Measurements from ENCODE around the gene HIVEP2.
A peak's percentile ranks its signal among the peaks of the same experiment; 100 is the strongest.

Gene HIVEP2

DNA sequence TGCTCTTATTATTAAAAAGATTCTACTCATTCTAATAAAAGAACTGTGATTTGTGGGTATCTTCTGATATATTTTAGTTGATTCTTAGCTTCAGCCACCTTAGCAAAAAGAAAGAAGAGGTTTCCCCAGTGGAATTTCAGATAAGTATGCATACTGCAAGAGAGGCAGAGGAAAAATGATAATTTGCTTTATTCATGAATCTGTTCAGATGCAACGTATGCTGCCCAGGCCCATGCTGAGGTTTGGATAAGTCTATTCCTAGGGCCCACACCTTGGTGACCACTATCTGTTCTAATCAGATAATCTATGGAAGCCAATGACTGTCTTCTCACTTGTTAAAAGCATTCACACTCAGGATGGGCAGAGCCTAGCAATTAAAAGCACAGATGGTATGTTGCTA is 194.0 kb downstream of the HIVEP2 start:
- H3K27me3 ChIP-seq (ENCODE audit: low read depth): no peaks in the 10 kb centered on the region
- in situ Hi-C loops (cut with MboI; ENCODE audit: low sequenced_read_pairs): no loop called here
- no peak for DNase-seq (ENCODE audit: low spot score in 2 of 2)
- H3K9me3 ChIP-seq: no peaks in the 10 kb centered on the region
- no peaks in the 10 kb centered on the region for H3K36me3 ChIP-seq (replicated peaks)
- H3K4me3 ChIP-seq: no peak overlapping the region
- no peaks in the 10 kb centered on the region for H3K4me1 ChIP-seq

DNA sequence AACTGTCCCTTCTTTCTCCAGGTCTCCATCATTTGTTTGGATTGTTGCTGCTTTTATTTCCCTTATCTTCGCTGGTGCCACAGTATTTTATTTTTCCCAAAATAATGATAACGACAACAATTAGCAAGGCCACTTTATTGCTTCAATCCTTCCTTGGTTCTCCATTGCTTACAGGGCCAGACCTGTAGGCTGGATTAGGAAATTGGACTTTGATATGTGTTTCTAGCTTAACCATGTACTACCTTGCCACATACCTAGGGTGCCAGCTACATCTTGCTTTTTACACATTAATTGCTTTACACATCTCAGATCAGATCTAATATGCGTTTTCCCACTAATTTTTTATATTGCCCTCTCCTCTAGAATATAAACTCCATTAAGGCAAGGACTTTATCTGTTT is 195.4 kb downstream of the HIVEP2 start:
- H3K27me3 ChIP-seq (ENCODE audit: low read depth): no peaks in the 10 kb centered on the region
- H3K36me3 ChIP-seq (replicated peaks): no peaks in the 10 kb centered on the region
- H3K4me3 ChIP-seq: no peak overlapping the region
- no peaks in the 10 kb centered on the region for H3K9me3 ChIP-seq
- no peaks in the 10 kb centered on the region for H3K4me1 ChIP-seq
- in situ Hi-C loops (cut with MboI; ENCODE audit: low sequenced_read_pairs): no loop called here
- no peak for DNase-seq (ENCODE audit: low spot score in 2 of 2)

DNA sequence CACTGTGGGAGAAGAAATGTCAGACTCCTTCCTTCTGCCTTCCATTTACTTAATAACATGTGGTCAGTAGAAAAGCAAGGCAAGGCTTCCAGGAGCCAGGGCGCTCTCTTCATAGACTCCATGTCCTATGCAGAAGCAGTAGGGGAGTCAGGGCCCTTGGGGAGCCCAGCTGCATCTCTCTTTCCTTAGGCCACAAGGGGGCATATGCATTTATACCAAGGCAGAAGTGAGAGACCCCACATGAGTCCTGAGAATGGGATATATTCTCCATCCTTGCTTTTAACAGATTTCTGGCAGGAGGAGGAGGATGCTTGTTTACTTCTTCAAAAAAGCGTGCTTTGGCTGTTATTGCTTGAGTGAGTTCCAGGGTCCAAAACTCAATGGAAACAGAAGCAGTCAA is 198.5 kb downstream of the HIVEP2 start:
- Histone ChIP-seq H3K27me3 (ENCODE audit: low read depth) (no peaks in the 10 kb centered on the region), H3K4me1 (no peaks in the 10 kb centered on the region), H3K9me3 (no peaks in the 10 kb centered on the region), H3K36me3 (replicated peaks) (no peaks in the 10 kb centered on the region), H3K4me3 (no peak overlapping the region)
- in situ Hi-C loops (cut with MboI; ENCODE audit: low sequenced_read_pairs): no loop called here
- DNase-seq (ENCODE audit: low spot score in 2 of 2): peak; percentile 11 to 21

DNA sequence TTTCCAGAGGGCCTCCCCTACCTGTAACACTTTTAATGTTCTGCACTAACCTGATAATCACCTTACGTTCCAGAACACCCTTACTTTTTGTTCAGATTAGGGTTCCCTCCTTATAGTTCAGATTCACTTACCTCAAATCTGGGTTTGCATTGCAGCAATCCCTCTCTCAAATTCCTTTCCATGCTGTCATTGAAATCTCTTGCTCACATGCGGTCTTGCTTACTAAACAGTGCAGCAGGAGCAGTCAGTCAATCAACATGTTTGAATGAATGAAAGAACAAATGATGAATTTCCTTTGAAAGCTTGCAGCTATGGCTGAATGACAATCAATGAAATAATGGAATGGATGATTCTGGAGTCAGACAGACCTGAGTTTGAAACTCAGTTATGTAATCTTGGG is 200.1 kb downstream of the HIVEP2 start:
- no peak for DNase-seq (ENCODE audit: low spot score in 2 of 2)
- Histone ChIP-seq H3K9me3 (no peaks in the 10 kb centered on the region), H3K36me3 (replicated peaks) (no peaks in the 10 kb centered on the region), H3K27me3 (ENCODE audit: low read depth) (no peaks in the 10 kb centered on the region), H3K4me1 (no peaks in the 10 kb centered on the region), H3K4me3 (no peak overlapping the region)
- in situ Hi-C loops (cut with MboI; ENCODE audit: low sequenced_read_pairs): no loop called here

DNA sequence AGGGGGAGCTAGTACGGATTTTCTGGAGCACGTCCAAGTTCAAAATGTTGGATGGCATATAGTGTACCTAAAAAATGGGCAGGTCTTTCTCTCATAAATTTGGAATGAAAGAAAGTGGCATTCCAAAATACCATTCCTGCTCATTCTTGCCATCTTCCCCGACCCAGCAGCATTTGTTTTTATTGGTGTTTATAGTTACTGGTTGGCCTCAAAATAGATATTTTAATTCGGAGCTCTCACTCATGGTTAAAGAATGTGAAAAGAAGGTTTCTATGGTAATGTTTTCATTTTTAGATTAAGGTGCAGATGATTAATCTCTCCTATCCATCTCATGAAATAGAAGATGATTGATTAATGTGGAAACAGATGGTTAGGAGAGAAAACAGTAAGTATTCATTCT is 204.5 kb downstream of the HIVEP2 start:
- Histone ChIP-seq H3K9me3 (no peaks in the 10 kb centered on the region), H3K27me3 (ENCODE audit: low read depth) (no peaks in the 10 kb centered on the region), H3K4me1 (no peaks in the 10 kb centered on the region; the same call in 1 of the 2 replicates), H3K4me3 (no peak overlapping the region), H3K36me3 (replicated peaks) (no peaks in the 10 kb centered on the region)
- in situ Hi-C loops (cut with MboI; ENCODE audit: low sequenced_read_pairs): no loop called here
- DNase-seq (ENCODE audit: low spot score in 2 of 2): no peak

DNA sequence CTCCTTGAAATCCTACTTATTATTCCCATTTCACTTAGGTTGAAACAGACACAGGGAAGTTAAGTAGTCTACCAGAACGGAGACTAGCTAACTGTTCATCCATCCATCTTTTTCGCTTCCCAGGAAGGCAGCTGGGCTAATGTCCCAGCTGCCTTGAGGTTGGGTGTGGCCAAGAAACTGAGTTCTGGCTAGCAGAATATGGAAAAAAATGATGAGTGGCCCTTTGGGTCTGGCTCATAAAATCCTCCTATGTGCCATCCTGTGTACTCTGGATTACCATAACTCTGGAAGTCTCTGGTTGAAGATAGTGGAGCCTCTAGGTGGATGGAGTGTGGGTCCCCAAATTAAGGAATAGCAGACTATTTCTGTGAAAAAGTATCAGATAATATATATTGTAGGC is 206.2 kb downstream of the HIVEP2 start:
- Histone ChIP-seq H3K9me3 (no peaks in the 10 kb centered on the region), H3K4me1 (no peaks in the 10 kb centered on the region; the same call in 1 of the 2 replicates), H3K36me3 (replicated peaks) (no peaks in the 10 kb centered on the region), H3K27me3 (ENCODE audit: low read depth) (no peaks in the 10 kb centered on the region), H3K4me3 (no peak overlapping the region)
- in situ Hi-C loops (cut with MboI; ENCODE audit: low sequenced_read_pairs): no loop called here
- DNase-seq (ENCODE audit: low spot score in 2 of 2): no peak

DNA sequence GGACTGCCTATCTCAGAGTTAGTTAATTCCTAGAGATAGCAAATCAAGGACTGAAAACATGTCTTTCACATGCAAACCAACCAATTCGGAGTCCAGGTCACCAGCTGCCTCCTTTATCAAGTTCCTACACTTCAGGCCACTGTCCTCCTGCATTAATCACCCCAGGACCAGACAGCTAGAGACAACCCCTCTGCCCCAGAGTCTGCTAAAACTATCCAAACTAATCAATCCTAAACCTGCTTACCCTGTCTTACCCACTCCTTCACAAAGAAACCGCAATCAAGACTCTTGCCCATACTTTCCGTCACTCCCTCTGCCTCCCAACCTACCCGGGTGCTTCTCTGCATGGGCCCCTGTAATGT is 207.0 kb downstream of the HIVEP2 start:
- no peaks in the 10 kb centered on the region for H3K36me3 ChIP-seq (replicated peaks)
- H3K27me3 ChIP-seq (ENCODE audit: low read depth): no peaks in the 10 kb centered on the region
- no peaks in the 10 kb centered on the region for H3K9me3 ChIP-seq
- no peak overlapping the region for H3K4me3 ChIP-seq
- H3K4me1 ChIP-seq: no peaks in the 10 kb centered on the region; the same call in 1 of the 2 replicates
- in situ Hi-C loops (cut with MboI; ENCODE audit: low sequenced_read_pairs): no loop called here
- no peak for DNase-seq (ENCODE audit: low spot score in 2 of 2)

DNA sequence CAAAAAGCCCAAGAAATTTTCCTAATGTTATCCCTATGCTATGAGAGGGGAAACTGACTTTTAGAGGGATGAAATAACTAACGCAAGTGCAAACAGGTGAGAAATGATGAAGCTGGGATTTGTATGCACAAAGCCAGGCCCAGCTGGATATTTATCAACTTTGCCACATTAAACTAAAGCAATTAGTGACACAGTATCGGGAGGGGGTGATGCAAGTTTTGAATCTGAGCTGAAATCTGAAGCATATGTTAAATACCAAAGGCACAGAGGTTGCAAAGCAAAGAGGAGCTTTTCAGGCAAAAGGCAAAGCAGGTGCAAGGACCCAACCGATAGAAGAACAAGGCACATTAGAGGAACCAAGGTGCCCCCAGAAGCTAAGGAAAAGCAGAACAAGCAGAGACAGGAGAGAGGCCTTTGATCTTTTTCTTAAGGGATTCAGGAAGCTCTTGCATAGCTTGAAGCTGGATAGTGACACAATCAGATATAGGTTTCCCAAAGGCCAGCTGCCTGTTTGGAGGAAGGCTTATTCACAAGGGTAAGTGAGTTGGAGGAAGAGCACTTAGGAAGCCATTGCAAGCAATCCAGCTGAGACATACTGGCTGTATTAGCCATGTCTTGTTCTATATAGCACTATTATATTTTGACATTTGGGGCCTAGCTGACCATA is 207.5 kb downstream of the HIVEP2 start:
- Histone ChIP-seq H3K9me3 (no peaks in the 10 kb centered on the region), H3K4me1 (no peaks in the 10 kb centered on the region; the same call in 1 of the 2 replicates), H3K4me3 (no peak overlapping the region), H3K27me3 (ENCODE audit: low read depth) (no peaks in the 10 kb centered on the region), H3K36me3 (replicated peaks) (no peaks in the 10 kb centered on the region)
- in situ Hi-C loops (cut with MboI; ENCODE audit: low sequenced_read_pairs): no loop called here
- DNase-seq (ENCODE audit: low spot score in 2 of 2): no peak

DNA sequence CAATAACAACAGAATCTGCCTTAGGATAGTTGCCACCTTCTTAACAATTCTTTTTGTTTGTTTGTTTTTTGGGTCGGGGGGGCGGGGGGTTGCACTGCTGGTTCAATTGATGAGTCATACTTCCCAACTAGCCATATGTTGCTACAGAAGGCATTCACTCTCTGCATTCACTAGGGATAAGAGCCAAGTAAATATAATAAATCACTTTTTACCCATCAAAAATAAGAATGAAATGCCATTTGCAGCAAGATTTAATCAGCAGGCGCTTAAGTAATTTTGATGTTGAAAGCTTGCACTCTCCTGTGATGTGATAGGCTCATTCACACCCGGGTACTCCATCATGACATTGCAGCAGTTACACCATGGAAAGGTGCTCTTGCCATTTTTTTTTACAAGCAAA is 209.8 kb downstream of the HIVEP2 start:
- H3K9me3 ChIP-seq: no peaks in the 10 kb centered on the region
- no peaks in the 10 kb centered on the region; the same call in 1 of the 2 replicates for H3K4me1 ChIP-seq
- no peaks in the 10 kb centered on the region for H3K27me3 ChIP-seq (ENCODE audit: low read depth)
- no peak overlapping the region for H3K4me3 ChIP-seq
- no peak for DNase-seq (ENCODE audit: low spot score in 2 of 2)
- no peaks in the 10 kb centered on the region for H3K36me3 ChIP-seq (replicated peaks)
- in situ Hi-C loops (cut with MboI; ENCODE audit: low sequenced_read_pairs): no loop called here

DNA sequence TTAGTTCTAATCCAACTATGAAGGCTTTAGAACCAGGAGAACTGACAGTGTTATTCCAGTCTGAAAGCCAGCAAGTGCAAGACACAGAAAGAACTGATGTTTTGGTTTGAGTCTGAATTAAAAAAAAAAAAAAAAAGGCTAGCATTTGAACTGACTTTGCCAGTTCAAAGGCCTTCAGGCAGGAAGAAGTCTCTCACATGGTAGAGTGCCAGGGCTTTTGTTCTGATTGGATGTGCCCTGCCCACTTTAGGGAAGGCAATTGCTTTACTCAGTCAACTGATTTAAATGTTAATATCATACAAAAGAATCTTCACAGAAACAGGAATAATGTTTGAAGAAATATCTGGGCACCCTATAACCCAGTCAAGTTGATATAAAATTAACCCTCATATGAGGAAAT is 212.2 kb downstream of the HIVEP2 start:
- in situ Hi-C loops (cut with MboI; ENCODE audit: low sequenced_read_pairs): no loop called here
- Histone ChIP-seq H3K4me3 (no peak overlapping the region), H3K4me1 (no peaks in the 10 kb centered on the region; the same call in 1 of the 2 replicates), H3K9me3 (no peaks in the 10 kb centered on the region), H3K27me3 (ENCODE audit: low read depth) (peaks cover 4% of the 10 kb centered on the region; the same call in 1 of the 2 replicates), H3K36me3 (replicated peaks) (no peaks in the 10 kb centered on the region)
- no peak for DNase-seq (ENCODE audit: low spot score in 2 of 2)

DNA sequence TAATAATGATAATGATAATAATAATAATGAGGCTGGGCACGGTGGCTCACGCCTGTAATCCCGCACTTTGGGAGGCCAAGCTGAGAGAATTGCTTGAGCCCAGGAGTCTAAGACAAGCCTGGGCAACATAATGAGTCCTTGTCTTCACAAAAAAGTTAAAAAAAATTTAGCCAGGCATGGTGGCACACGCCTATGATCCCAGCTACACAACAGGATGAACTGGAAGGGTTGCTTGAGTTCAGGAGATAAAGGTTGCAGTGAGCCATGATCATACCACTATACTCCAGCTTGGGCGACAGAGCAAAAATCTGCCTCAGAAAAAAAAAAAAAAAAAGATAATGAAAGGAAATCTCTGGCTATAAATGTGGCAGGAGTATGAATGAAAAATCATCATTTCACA is 213.4 kb downstream of the HIVEP2 start:
- Histone ChIP-seq H3K36me3 (replicated peaks) (no peaks in the 10 kb centered on the region), H3K4me1 (no peaks in the 10 kb centered on the region; the same call in 1 of the 2 replicates)
- in situ Hi-C loops (cut with MboI; ENCODE audit: low sequenced_read_pairs): no loop called here

DNA sequence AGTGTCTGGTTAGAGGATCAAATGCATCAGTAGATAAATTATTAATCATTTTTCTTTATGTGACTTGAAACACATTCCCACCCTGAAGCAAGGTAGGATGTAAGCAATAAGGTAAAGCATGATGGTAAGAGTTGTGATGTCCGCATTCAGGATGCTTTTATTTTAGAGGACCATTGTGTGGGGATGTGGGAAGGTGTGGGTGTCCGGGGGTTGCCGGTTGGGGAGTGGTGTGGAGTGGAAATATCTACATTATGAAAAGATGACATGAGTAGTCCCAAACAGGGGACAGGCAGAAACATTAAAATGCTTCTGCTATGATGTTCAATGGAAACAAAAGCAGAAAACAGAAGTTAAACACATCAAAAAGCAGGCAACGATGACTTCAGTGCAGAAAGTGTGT is 215.4 kb downstream of the HIVEP2 start:
- DNase-seq (ENCODE audit: low spot score in 2 of 2): no peak
- H3K4me3 ChIP-seq: no peak overlapping the region
- H3K27me3 ChIP-seq (ENCODE audit: low read depth): peaks cover 4% of the 10 kb centered on the region; the same call in 1 of the 2 replicates
- H3K9me3 ChIP-seq: no peaks in the 10 kb centered on the region
- in situ Hi-C loops (cut with MboI; ENCODE audit: low sequenced_read_pairs): no loop called here
- no peaks in the 10 kb centered on the region for H3K36me3 ChIP-seq (replicated peaks)
- H3K4me1 ChIP-seq: no peaks in the 10 kb centered on the region

More for the DNA sequence above, 213.4 kb downstream of the HIVEP2 start:
- no peak for DNase-seq (ENCODE audit: low spot score in 2 of 2)
- H3K4me3 ChIP-seq: no peak overlapping the region
- no peaks in the 10 kb centered on the region for H3K9me3 ChIP-seq
- H3K27me3 ChIP-seq (ENCODE audit: low read depth): peaks cover 4% of the 10 kb centered on the region; the same call in 1 of the 2 replicates

DNA sequence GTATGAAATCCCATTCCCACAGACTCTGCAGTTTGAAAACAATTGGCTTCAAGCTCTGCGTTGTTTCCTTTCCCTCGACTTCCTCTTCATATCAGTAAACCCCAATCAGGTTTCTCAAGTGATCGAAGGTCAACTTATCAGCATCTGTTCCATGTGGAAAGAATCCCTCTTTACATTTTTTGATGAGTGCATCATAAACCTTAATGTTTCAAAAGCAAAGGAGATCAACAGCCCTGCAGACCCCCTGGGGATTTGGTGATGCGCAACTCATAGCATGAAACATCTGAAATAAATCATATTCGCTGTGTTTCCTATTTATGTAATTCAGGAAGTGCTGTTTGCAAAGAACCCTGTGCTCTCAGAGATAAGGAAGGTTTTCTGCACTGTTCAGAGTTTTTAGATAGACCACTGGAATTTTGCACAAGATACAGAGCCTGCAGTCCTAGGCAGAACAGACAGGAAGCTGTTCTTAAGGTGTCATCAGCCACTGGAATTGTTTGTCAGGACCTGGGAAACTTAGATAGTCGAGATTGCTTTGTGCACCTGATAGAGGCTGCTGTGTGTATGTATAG is 216.0 kb downstream of the HIVEP2 start:
- no peak for DNase-seq (ENCODE audit: low spot score in 2 of 2)
- no peak overlapping the region for H3K4me3 ChIP-seq
- H3K9me3 ChIP-seq: no peaks in the 10 kb centered on the region
- in situ Hi-C loops (cut with MboI; ENCODE audit: low sequenced_read_pairs): no loop called here
- no peaks in the 10 kb centered on the region for H3K4me1 ChIP-seq
- no peaks in the 10 kb centered on the region for H3K36me3 ChIP-seq (replicated peaks)
- peaks cover 4% of the 10 kb centered on the region; the same call in 1 of the 2 replicates for H3K27me3 ChIP-seq (ENCODE audit: low read depth)

DNA sequence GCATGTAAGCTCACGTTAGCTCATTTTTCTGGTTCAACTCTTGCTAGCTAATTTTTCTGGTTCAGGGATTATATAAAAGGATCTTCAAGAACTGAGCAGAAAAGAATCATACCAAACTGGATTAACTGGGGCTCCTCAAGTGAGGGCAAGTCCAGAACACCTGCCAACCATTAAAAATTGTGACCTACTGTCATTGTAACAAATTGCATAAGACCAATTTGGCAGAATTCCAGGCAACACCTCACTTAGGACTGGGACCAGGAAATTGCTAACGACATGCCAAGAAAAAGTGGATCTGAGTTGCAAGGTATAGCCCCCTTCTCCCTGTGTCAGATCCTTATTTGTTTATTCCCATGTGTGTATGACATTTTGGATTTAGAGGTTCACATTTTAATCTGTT is 216.6 kb downstream of the HIVEP2 start:
- no peak overlapping the region for H3K4me3 ChIP-seq
- H3K27me3 ChIP-seq (ENCODE audit: low read depth): peaks cover 4% of the 10 kb centered on the region; the same call in 1 of the 2 replicates
- H3K9me3 ChIP-seq: no peaks in the 10 kb centered on the region
- DNase-seq (ENCODE audit: low spot score in 2 of 2): no peak
- no peaks in the 10 kb centered on the region for H3K36me3 ChIP-seq (replicated peaks)
- no peaks in the 10 kb centered on the region for H3K4me1 ChIP-seq
- in situ Hi-C loops (cut with MboI; ENCODE audit: low sequenced_read_pairs): no loop called here

All from HAP-1 (cell line).